K562 (cell line): ENCODE measurements around the gene SCYL1. TPM values are rescaled to one million over a fixed set of nuclear protein-coding genes. Genes with fewer than 3 reads are reported as not detected.

Source experiments
- ETS2 ChIP-seq: IDR thresholded peaks from 2 replicates; pipeline ENCODE4 v1.6.1; 2016; ENCODE audit warnings: borderline replicate concordance, missing genetic modification characterization, mild to moderate bottlenecking, moderate library complexity, missing compliant biosample characterization; ENCODE audit not compliant: poor library complexity, severe bottlenecking
- FUS ChIP-seq: fragments of 200-400 bp; formaldehyde crosslinking; optimal IDR thresholded peaks from 2 replicates; pipeline ENCODE3; 2017; ENCODE audit warnings: low read depth, low read length
- HNRNPL ChIP-seq: fragments of 200-400 bp; formaldehyde crosslinking; IDR thresholded peaks from 2 replicates; pipeline ENCODE4 v1.6.1; 2017; ENCODE audit warnings: low read depth, mild to moderate bottlenecking, low read length
- KLF6 ChIP-seq: fragments of 250-450 bp; sonication (Bioruptor Pico); IDR thresholded peaks from 2 replicates; pipeline ENCODE4 v1.4.0; 2020; ENCODE audit warnings: mild to moderate bottlenecking, moderate library complexity, borderline replicate concordance
- LARP7 ChIP-seq: fragments of 450-650 bp; IDR thresholded peaks from 2 replicates; pipeline ENCODE4 v1.6.1; 2016
- POLR3A ChIP-seq: IDR thresholded peaks from 2 replicates; pipeline ENCODE4 v1.6.1; 2011; ENCODE audit warnings: borderline replicate concordance, mild to moderate bottlenecking, moderate library complexity; ENCODE audit not compliant: insufficient read length, insufficient read depth; ENCODE audit errors: extremely low read depth
- TRIM24 ChIP-seq, 2 experiments: fragments of 450-650 bp; IDR thresholded peaks; 2 replicates each; pipeline ENCODE4 v1.6.1; 2016
- ZNF551 ChIP-seq: fragments of 250-450 bp; sonication (Bioruptor Pico); IDR thresholded peaks from 2 replicates; pipeline ENCODE4 v1.5.0; 2021; ENCODE audit warnings: mild to moderate bottlenecking, moderate library complexity
- ZNF764 ChIP-seq: fragments of 250-450 bp; sonication (Bioruptor Pico); IDR thresholded peaks from 2 replicates; pipeline ENCODE4 v1.4.0; 2020; ENCODE audit warnings: low read depth, mild to moderate bottlenecking, moderate library complexity
- polyA plus RNA-seq, 8 experiments: library from polyadenylated mRNA; depleted of rRNA in 4 of 8; stranded (reverse) in 5 of 8; unstranded in 3 of 8; fragments of >200 nt; fragmentation: Nextera tagmentation in 2 of 8; fragmentation: Illumina TruSeq in 1 of 8; extraction: Ambion mirVana in 2 of 8; extraction: Trizol in 1 of 8; gene quantifications; 2 replicates each; pipeline versions ENCODE4 v1.2.1 to v1.2.3, GENCODE V29; 2011 to 2014; ENCODE audit warnings: inconsistent platforms in 1 of 8, missing spikeins in 1 of 8
- total RNA-seq, 7 experiments: library from RNA; depleted of rRNA in 6 of 7; stranded (reverse); fragments of >200 nt in 6 of 7; fragmentation: Illumina TruSeq in 2 of 7; extraction: Trizol in 2 of 7; gene quantifications; 2 replicates each; pipeline versions ENCODE4 v1.2.1 to v1.2.3, GENCODE V29; 2011 to 2021; ENCODE audit warnings: low replicate concordance in 1 of 7
- TF ChIP-seq, protein P1 (sequence below): fragments of 450-650 bp; formaldehyde crosslinking; IDR thresholded peaks from 2 replicates; pipeline ENCODE4 v1.4.0; 2022; ENCODE audit warnings: missing genetic modification characterization
- TF ChIP-seq, protein P2 (sequence below), 2 experiments: IDR thresholded peaks; 2 replicates each; pipeline ENCODE4 v1.6.1; 2011; ENCODE audit warnings: borderline replicate concordance in 1 of 2, control low read depth in 1 of 2, low read depth in 1 of 2, low read length in 1 of 2, mild to moderate bottlenecking in 1 of 2, mixed read lengths in 1 of 2, moderate library complexity in 1 of 2; ENCODE audit not compliant: insufficient read depth in 1 of 2, insufficient read length in 1 of 2, poor library complexity in 1 of 2, severe bottlenecking in 1 of 2; ENCODE audit errors: extremely low read depth in 1 of 2
- TF ChIP-seq, protein P3 (sequence below): IDR thresholded peaks from 3 replicates; pipeline ENCODE4 v1.6.1; 2011; ENCODE audit warnings: borderline replicate concordance, mild to moderate bottlenecking, moderate library complexity; ENCODE audit not compliant: insufficient read length; ENCODE audit errors: extremely low read depth
- TF ChIP-seq, protein P4 (sequence below): IDR thresholded peaks from 2 replicates; pipeline ENCODE4 v1.6.1; 2012; ENCODE audit warnings: low read depth, low read length, improper control_type of control experiment, borderline replicate concordance
- TF ChIP-seq, protein P5 (sequence below): fragments of 450-650 bp; IDR thresholded peaks from 2 replicates; pipeline ENCODE4 v1.7.0; 2016; ENCODE audit warnings: borderline replicate concordance
- TF ChIP-seq, protein P6 (sequence below): fragments of 250-450 bp; sonication (Bioruptor Pico); IDR thresholded peaks from 2 replicates; pipeline ENCODE4 v1.4.0; 2020

The SCYL1 gene
- total and polyA plus RNA-seq, 9 of the 15 experiments (the other 6 are each of a cell fraction or from before 2014, with no cell fraction given) = 1.9 to 145 (median 57.6) TPM

DNA sequence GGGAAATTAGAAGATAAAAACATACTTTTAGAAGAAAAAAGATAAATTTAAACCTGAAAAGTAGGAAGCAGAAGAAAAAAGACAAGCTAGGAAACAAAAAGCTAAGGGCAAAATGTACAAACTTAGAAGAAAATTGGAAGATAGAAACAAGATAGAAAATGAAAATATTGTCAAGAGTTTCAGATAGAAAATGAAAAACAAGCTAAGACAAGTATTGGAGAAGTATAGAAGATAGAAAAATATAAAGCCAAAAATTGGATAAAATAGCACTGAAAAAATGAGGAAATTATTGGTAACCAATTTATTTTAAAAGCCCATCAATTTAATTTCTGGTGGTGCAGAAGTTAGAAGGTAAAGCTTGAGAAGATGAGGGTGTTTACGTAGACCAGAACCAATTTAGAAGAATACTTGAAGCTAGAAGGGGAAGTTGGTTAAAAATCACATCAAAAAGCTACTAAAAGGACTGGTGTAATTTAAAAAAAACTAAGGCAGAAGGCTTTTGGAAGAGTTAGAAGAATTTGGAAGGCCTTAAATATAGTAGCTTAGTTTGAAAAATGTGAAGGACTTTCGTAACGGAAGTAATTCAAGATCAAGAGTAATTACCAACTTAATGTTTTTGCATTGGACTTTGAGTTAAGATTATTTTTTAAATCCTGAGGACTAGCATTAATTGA, 25.0 kb upstream of the SCYL1 start (continued):
- TF ChIP-seq, protein P1, sequence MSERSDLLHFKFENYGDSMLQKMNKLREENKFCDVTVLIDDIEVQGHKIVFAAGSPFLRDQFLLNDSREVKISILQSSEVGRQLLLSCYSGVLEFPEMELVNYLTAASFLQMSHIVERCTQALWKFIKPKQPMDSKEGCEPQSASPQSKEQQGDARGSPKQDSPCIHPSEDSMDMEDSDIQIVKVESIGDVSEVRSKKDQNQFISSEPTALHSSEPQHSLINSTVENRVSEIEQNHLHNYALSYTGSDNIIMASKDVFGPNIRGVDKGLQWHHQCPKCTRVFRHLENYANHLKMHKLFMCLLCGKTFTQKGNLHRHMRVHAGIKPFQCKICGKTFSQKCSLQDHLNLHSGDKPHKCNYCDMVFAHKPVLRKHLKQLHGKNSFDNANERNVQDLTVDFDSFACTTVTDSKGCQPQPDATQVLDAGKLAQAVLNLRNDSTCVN = no peak; the same call in 1 of the 2 replicates
- TF ChIP-seq LARP7 = peak; percentile 100
- TF ChIP-seq, protein P2, sequence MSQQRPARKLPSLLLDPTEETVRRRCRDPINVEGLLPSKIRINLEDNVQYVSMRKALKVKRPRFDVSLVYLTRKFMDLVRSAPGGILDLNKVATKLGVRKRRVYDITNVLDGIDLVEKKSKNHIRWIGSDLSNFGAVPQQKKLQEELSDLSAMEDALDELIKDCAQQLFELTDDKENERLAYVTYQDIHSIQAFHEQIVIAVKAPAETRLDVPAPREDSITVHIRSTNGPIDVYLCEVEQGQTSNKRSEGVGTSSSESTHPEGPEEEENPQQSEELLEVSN (IDR thresholded peaks at IDR 0.05; ENCODE audit: borderline replicate concordance in 1 of 2, extremely low read depth in 1 of 2, insufficient read depth in 1 of 2, insufficient read length in 1 of 2, low read depth in 1 of 2, low read length in 1 of 2, poor library complexity in 1 of 2, severe bottlenecking in 1 of 2) = no peak
- peak; percentile 65; the same call in 1 of the 2 replicates for TF ChIP-seq ZNF551 (CRISPR knock-in tag)
- TF ChIP-seq, protein P3, sequence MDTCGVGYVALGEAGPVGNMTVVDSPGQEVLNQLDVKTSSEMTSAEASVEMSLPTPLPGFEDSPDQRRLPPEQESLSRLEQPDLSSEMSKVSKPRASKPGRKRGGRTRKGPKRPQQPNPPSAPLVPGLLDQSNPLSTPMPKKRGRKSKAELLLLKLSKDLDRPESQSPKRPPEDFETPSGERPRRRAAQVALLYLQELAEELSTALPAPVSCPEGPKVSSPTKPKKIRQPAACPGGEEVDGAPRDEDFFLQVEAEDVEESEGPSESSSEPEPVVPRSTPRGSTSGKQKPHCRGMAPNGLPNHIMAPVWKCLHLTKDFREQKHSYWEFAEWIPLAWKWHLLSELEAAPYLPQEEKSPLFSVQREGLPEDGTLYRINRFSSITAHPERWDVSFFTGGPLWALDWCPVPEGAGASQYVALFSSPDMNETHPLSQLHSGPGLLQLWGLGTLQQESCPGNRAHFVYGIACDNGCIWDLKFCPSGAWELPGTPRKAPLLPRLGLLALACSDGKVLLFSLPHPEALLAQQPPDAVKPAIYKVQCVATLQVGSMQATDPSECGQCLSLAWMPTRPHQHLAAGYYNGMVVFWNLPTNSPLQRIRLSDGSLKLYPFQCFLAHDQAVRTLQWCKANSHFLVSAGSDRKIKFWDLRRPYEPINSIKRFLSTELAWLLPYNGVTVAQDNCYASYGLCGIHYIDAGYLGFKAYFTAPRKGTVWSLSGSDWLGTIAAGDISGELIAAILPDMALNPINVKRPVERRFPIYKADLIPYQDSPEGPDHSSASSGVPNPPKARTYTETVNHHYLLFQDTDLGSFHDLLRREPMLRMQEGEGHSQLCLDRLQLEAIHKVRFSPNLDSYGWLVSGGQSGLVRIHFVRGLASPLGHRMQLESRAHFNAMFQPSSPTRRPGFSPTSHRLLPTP = no peak
- TF ChIP-seq ETS2 = no peak
- no peak for TF ChIP-seq FUS
- no peak for TF ChIP-seq ZNF764
- peak in 1 of 2 experiments; percentile 5; a peak in 1 of 4 replicates for TF ChIP-seq TRIM24 (IDR thresholded peaks at IDR 0.05)
- TF ChIP-seq, protein P4, sequence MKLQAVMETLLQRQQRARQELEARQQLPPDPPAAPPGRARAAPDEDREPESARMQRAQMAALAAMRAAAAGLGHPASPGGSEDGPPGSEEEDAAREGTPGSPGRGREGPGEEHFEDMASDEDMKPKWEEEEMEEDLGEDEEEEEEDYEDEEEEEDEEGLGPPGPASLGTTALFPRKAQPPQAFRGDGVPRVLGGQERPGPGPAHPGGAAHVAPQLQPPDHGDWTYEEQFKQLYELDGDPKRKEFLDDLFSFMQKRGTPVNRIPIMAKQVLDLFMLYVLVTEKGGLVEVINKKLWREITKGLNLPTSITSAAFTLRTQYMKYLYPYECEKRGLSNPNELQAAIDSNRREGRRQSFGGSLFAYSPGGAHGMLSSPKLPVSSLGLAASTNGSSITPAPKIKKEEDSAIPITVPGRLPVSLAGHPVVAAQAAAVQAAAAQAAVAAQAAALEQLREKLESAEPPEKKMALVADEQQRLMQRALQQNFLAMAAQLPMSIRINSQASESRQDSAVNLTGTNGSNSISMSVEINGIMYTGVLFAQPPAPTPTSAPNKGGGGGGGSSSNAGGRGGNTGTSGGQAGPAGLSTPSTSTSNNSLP = peak; percentile 22; the same call in 1 of the 2 replicates
- no peak for TF ChIP-seq KLF6 (CRISPR knock-in tag)
- TF ChIP-seq, protein P5, sequence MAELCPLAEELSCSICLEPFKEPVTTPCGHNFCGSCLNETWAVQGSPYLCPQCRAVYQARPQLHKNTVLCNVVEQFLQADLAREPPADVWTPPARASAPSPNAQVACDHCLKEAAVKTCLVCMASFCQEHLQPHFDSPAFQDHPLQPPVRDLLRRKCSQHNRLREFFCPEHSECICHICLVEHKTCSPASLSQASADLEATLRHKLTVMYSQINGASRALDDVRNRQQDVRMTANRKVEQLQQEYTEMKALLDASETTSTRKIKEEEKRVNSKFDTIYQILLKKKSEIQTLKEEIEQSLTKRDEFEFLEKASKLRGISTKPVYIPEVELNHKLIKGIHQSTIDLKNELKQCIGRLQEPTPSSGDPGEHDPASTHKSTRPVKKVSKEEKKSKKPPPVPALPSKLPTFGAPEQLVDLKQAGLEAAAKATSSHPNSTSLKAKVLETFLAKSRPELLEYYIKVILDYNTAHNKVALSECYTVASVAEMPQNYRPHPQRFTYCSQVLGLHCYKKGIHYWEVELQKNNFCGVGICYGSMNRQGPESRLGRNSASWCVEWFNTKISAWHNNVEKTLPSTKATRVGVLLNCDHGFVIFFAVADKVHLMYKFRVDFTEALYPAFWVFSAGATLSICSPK = peak; percentile 94; the same call in 1 of the 2 replicates
- peak; percentile 4; the same call in 1 of the 2 replicates for TF ChIP-seq HNRNPL
- no peak for TF ChIP-seq POLR3A
- TF ChIP-seq, protein P6, sequence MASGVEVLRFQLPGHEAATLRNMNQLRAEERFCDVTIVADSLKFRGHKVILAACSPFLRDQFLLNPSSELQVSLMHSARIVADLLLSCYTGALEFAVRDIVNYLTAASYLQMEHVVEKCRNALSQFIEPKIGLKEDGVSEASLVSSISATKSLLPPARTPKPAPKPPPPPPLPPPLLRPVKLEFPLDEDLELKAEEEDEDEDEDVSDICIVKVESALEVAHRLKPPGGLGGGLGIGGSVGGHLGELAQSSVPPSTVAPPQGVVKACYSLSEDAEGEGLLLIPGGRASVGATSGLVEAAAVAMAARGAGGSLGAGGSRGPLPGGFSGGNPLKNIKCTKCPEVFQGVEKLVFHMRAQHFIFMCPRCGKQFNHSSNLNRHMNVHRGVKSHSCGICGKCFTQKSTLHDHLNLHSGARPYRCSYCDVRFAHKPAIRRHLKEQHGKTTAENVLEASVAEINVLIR (CRISPR knock-in tag) = no peak
